HL-60 (cell line): ENCODE measurements around the gene BAIAP2L1.

Experiments
- POLR2AphosphoS5 ChIP-seq: IDR thresholded peaks from 2 replicates; pipeline ENCODE4 v1.6.1; 2012; ENCODE audit warnings: low read depth
- SPI1 ChIP-seq: IDR thresholded peaks from 2 replicates; pipeline ENCODE4 v1.6.1; 2012; ENCODE audit warnings: low read depth, mild to moderate bottlenecking, borderline replicate concordance
- TF ChIP-seq, protein P1 (sequence below): IDR thresholded peaks from one replicate; pipeline ENCODE4 v1.5.1; 2011; ENCODE audit warnings: low read length, control low read depth, inconsistent platforms; ENCODE audit not compliant: insufficient read depth
- TF ChIP-seq, protein P2 (sequence below): IDR thresholded peaks from 2 replicates; pipeline ENCODE4 v1.6.1; 2012; ENCODE audit warnings: low read depth; ENCODE audit not compliant: insufficient replicate concordance

DNA sequence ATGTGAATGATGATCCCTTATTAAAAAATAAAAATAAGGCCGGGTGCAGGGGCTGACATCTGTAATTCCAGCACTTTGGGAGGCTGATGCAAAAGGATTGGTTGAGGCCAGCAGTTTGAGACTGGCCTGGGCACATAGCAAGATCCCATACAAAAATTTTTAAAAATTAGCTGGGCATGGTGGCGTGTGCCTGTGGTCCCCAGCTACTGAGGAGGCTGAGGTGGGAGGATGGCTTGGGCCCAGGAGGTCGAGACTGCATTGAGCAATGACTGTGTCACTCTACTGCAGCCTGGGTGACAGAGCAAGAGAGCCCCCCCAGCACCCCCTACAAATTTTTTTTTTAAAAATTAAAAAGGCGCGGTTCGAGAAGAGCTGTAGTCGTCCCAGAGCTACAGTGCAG lies 120.6 kb downstream of the BAIAP2L1 start:
- TF ChIP-seq, protein P1, sequence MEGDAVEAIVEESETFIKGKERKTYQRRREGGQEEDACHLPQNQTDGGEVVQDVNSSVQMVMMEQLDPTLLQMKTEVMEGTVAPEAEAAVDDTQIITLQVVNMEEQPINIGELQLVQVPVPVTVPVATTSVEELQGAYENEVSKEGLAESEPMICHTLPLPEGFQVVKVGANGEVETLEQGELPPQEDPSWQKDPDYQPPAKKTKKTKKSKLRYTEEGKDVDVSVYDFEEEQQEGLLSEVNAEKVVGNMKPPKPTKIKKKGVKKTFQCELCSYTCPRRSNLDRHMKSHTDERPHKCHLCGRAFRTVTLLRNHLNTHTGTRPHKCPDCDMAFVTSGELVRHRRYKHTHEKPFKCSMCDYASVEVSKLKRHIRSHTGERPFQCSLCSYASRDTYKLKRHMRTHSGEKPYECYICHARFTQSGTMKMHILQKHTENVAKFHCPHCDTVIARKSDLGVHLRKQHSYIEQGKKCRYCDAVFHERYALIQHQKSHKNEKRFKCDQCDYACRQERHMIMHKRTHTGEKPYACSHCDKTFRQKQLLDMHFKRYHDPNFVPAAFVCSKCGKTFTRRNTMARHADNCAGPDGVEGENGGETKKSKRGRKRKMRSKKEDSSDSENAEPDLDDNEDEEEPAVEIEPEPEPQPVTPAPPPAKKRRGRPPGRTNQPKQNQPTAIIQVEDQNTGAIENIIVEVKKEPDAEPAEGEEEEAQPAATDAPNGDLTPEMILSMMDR, result no peak
- TF ChIP-seq POLR2AphosphoS5 (no peak), SPI1 (no peak)
- TF ChIP-seq, protein P2, sequence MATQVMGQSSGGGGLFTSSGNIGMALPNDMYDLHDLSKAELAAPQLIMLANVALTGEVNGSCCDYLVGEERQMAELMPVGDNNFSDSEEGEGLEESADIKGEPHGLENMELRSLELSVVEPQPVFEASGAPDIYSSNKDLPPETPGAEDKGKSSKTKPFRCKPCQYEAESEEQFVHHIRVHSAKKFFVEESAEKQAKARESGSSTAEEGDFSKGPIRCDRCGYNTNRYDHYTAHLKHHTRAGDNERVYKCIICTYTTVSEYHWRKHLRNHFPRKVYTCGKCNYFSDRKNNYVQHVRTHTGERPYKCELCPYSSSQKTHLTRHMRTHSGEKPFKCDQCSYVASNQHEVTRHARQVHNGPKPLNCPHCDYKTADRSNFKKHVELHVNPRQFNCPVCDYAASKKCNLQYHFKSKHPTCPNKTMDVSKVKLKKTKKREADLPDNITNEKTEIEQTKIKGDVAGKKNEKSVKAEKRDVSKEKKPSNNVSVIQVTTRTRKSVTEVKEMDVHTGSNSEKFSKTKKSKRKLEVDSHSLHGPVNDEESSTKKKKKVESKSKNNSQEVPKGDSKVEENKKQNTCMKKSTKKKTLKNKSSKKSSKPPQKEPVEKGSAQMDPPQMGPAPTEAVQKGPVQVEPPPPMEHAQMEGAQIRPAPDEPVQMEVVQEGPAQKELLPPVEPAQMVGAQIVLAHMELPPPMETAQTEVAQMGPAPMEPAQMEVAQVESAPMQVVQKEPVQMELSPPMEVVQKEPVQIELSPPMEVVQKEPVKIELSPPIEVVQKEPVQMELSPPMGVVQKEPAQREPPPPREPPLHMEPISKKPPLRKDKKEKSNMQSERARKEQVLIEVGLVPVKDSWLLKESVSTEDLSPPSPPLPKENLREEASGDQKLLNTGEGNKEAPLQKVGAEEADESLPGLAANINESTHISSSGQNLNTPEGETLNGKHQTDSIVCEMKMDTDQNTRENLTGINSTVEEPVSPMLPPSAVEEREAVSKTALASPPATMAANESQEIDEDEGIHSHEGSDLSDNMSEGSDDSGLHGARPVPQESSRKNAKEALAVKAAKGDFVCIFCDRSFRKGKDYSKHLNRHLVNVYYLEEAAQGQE, result no peak
